Vagina (tissue), 2 donors: ENCODE data around the gene BIRC7. TPM values are rescaled to one million over a fixed set of nuclear protein-coding genes. Genes with fewer than 3 reads are reported as not detected.

Experiments used
- DNase-seq, 2 donors: peaks; one replicate each; pipeline ENCODE4 v3.0.0-alpha.2; 2017; ENCODE audit errors: extremely low spot score in 2 of 2
- H3K27ac ChIP-seq: fragments of 200-600 bp; sonication (generic); one replicate; pipeline ENCODE4 v1.5.1; 2019
- H3K27me3 ChIP-seq: fragments of 200-600 bp; sonication (generic); one replicate; pipeline ENCODE4 v1.5.1; 2019
- H3K36me3 ChIP-seq, 2 donors: fragments of 200-600 bp; sonication (generic); one replicate each; pipeline ENCODE4 v1.5.1; 2017 to 2019
- H3K4me1 ChIP-seq: fragments of 200-600 bp; sonication (generic); one replicate; pipeline ENCODE4 v1.5.1; 2019
- H3K4me3 ChIP-seq, 2 donors: fragments of 200-600 bp; sonication (generic); 1 replicate in 1 of 2; 2 replicates in 1 of 2; pipeline ENCODE4 v1.5.1; 2016 to 2019
- H3K9me3 ChIP-seq: fragments of 200-600 bp; sonication (generic); one replicate; pipeline ENCODE4 v1.5.1; 2019
- POLR2A ChIP-seq, 2 donors: fragments of 450-650 bp; IDR thresholded peaks; one replicate each; pipeline ENCODE4 v1.6.1; 2017; ENCODE audit warnings: antibody characterized with exemption in 2 of 2, mild to moderate bottlenecking in 2 of 2, moderate library complexity in 2 of 2
- POLR2AphosphoS5 ChIP-seq, 2 donors: sonication (generic); formaldehyde crosslinking; IDR thresholded peaks; one replicate each; pipeline ENCODE4 v1.9.0; 2017; ENCODE audit warnings: antibody characterized with exemption in 2 of 2, mild to moderate bottlenecking in 2 of 2, low read depth in 1 of 2; ENCODE audit not compliant: insufficient read depth in 1 of 2
- intact Hi-C: fragments of 100-400 bp; cut with DNase I; formaldehyde crosslinking; loops from one replicate; pipeline ENCODE4 v1.15.1; 2023
- total RNA-seq: library from RNA; depleted of rRNA; stranded (reverse); fragments of >200 nt; gene quantifications from one replicate; pipeline ENCODE4 v1.2.3, GENCODE V29; 2016
- TF ChIP-seq, protein P1 (sequence below), 3 experiments: fragments of 450-650 bp in 2 of 3; fragments of 200-600 bp in 1 of 3; sonication (generic) in 1 of 3; IDR thresholded peaks; one replicate each; pipeline ENCODE4 v1.5.1; 2017 to 2019; ENCODE audit warnings: antibody characterized with exemption in 3 of 3, mild to moderate bottlenecking in 2 of 3, moderate library complexity in 2 of 3

BIRC7 gene
- total RNA-seq, 1 donor from 2014 or later, result 2.7 TPM

DNA sequence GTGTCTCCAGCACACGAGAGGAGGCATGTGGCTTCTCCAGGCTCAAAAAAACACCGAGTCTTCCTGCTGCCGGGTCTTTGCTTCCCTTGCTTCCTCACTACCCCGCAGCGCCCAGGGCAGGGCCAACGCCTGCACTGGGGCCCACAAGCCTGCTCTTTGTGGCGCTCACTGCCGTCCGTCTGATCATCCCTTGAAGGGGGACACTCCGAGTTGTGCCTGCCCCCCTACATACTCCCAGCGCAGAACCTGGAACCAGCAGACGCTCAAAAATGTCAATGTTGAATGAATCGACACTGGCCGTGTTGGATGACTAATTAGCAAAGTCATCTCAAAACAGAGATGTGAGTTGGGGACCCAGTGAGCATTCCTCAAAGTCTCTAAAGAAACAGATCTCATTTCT lies 28.8 kb downstream of the BIRC7 start:
- Histone ChIP-seq H3K27me3 (no peaks in the 10 kb centered on the region), H3K9me3 (no peaks in the 10 kb centered on the region)
- intact Hi-C loops, result no loop called here

DNA sequence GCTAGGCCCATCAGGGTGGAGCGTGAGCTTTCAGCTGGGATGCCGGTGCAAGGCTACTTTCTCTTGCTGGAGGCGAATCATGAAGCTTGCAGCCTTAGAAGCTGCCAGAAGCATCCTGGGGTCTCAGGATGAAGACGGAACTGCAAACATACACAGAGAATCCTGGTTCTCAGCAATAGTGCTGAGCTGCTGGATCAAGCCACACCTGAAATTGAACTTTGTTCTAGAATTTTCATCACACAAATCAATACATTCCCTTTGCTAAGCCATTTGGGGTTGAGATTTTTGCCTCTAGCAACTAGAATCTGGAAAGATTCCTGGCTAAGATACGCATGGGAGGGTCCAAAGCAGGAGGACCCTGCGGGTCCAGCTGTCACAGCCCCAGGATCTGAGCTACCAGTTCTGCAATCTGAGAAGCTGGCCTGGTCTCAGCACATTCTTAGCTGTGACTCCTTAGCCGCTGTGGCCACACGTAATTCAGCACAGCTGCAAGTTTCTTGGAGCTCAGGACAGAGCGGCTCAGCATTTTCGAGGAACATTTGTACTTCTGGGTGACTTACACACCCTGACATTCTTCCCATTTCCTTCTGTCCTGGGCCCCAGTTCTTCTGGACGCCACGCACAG lies 30.3 kb downstream of the BIRC7 start:
- peaks cover 2% of the 10 kb centered on the region for H3K4me1 ChIP-seq
- H3K4me3 ChIP-seq, result no peak overlapping the region
- intact Hi-C loops, result no loop called here
- H3K27me3 ChIP-seq, result no peaks in the 10 kb centered on the region
- no peak overlapping the region for H3K27ac ChIP-seq
- DNase-seq, result no peak
- no peaks in the 10 kb centered on the region for H3K36me3 ChIP-seq
- TF ChIP-seq, protein P1, sequence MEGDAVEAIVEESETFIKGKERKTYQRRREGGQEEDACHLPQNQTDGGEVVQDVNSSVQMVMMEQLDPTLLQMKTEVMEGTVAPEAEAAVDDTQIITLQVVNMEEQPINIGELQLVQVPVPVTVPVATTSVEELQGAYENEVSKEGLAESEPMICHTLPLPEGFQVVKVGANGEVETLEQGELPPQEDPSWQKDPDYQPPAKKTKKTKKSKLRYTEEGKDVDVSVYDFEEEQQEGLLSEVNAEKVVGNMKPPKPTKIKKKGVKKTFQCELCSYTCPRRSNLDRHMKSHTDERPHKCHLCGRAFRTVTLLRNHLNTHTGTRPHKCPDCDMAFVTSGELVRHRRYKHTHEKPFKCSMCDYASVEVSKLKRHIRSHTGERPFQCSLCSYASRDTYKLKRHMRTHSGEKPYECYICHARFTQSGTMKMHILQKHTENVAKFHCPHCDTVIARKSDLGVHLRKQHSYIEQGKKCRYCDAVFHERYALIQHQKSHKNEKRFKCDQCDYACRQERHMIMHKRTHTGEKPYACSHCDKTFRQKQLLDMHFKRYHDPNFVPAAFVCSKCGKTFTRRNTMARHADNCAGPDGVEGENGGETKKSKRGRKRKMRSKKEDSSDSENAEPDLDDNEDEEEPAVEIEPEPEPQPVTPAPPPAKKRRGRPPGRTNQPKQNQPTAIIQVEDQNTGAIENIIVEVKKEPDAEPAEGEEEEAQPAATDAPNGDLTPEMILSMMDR (IDR thresholded peaks at IDR 0.05), result no peak
- TF ChIP-seq POLR2AphosphoS5 (IDR thresholded peaks at IDR 0.05; ENCODE audit: insufficient read depth in 1 of 2, low read depth in 1 of 2) (no peak), POLR2A (IDR thresholded peaks at IDR 0.05) (no peak)
- no peaks in the 10 kb centered on the region for H3K9me3 ChIP-seq

More for the DNA sequence above, 28.8 kb downstream of the BIRC7 start:
- Histone ChIP-seq H3K4me3 (no peak overlapping the region), H3K36me3 (no peaks in the 10 kb centered on the region), H3K27ac (no peak overlapping the region), H3K4me1 (peaks cover 10% of the 10 kb centered on the region)
- no peak for DNase-seq
- TF ChIP-seq, protein P1 (IDR thresholded peaks at IDR 0.05), result no peak
- TF ChIP-seq POLR2A (IDR thresholded peaks at IDR 0.05), result no peak
- TF ChIP-seq POLR2AphosphoS5 (IDR thresholded peaks at IDR 0.05; ENCODE audit: insufficient read depth in 1 of 2, low read depth in 1 of 2), result no peak

DNA sequence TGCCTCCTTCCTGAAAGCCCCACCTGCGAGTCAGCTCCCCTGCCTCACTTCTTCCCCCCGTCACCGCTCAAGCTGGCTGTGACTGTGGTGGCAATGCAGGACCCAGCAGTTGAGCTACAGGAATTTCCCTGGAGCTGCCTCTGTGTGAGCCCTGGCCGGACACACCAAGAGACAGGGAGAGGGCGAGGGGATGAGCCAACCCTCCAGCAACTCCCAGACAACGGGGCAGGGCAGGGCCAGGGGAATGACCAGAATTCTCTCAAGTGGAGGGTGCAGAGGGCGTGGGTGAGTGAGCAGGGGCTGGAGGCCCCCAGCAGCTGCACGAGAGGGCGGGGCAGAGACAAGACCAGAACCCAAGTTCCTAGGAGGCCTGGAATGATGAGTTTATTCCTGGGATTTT lies 32.0 kb downstream of the BIRC7 start:
- H3K36me3 ChIP-seq, result no peaks in the 10 kb centered on the region
- intact Hi-C loops, result no loop called here
- TF ChIP-seq POLR2AphosphoS5 (IDR thresholded peaks at IDR 0.05; ENCODE audit: insufficient read depth in 1 of 2, low read depth in 1 of 2) (no peak), POLR2A (IDR thresholded peaks at IDR 0.05) (no peak)
- TF ChIP-seq, protein P1 (IDR thresholded peaks at IDR 0.05), result no peak
- no peak overlapping the region for H3K27ac ChIP-seq
- no peak overlapping the region for H3K4me3 ChIP-seq
- no peak for DNase-seq
- H3K27me3 ChIP-seq, result no peaks in the 10 kb centered on the region
- peaks cover 7% of the 10 kb centered on the region for H3K4me1 ChIP-seq
- no peaks in the 10 kb centered on the region for H3K9me3 ChIP-seq

DNA sequence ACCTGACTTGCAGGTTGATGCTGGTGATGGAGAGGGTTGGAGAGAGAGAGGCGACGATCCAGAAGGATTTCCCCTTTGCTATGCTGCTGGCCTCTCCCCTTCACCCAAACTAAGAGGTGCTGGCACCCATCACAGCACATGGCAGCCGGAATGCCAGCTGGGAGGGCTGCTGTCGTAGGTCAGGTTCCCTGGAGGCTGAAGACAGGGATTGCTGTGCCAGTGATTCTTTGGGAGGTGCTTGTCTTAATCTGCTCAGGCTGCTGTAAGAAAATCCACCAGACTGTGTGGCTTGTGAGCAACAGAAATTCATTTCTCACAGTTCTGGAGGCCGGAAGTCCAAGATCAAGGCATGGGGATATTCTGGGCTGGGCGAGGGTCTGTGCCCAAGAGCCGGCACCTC lies 32.6 kb downstream of the BIRC7 start:
- Histone ChIP-seq H3K9me3 (no peaks in the 10 kb centered on the region), H3K27me3 (no peaks in the 10 kb centered on the region), H3K4me3 (no peak overlapping the region), H3K36me3 (no peaks in the 10 kb centered on the region), H3K27ac (no peak overlapping the region), H3K4me1 (peaks cover 9% of the 10 kb centered on the region)
- TF ChIP-seq, protein P1 (IDR thresholded peaks at IDR 0.05), result no peak
- no peak for TF ChIP-seq POLR2AphosphoS5 (IDR thresholded peaks at IDR 0.05; ENCODE audit: insufficient read depth in 1 of 2, low read depth in 1 of 2)
- no peak for TF ChIP-seq POLR2A (IDR thresholded peaks at IDR 0.05)
- no peak for DNase-seq
- intact Hi-C loops, result no loop called here

DNA sequence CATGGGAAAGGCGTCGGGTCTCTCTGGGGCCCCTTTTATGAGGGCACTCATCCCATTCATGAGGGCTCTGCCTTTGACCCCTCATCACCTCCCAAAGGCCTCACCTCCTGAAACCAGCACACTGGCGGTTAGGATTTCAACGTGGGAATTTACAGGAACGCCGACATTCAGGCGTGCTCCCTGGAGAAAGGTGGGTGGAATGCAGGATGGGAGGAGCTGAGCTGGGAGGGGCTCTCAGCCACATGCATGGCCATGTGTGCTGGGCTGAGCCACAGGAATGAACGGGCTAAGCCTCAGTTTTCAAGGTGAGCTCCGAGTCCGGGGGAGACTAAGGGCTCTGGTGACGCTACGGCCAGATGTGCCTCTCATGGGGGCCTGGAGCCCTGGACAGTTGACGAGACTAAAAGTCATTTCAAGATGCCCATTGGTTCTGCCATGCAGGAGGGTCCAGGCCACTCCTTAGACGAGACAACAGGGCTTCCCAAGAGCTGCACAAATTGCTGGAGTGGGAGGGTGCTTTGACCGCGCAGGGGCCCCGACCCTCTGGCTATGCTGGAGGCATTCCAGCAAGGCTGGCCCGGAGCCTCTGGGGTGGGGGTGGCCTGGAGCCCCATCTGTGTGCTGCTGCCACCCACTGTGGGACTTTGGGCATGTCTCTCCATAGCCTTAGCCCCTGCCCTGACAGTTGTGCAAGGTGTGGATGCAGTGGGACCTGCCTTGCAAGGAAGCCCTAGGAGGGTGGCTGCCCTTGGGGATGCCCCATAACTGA lies 33.1 kb downstream of the BIRC7 start:
- Histone ChIP-seq H3K27ac (no peak overlapping the region), H3K4me1 (peaks cover 15% of the 10 kb centered on the region), H3K27me3 (no peaks in the 10 kb centered on the region), H3K9me3 (no peaks in the 10 kb centered on the region), H3K36me3 (no peaks in the 10 kb centered on the region), H3K4me3 (no peak overlapping the region)
- no peak for DNase-seq
- intact Hi-C loops, result no loop called here
- TF ChIP-seq POLR2AphosphoS5 (IDR thresholded peaks at IDR 0.05; ENCODE audit: insufficient read depth in 1 of 2, low read depth in 1 of 2) (no peak), POLR2A (IDR thresholded peaks at IDR 0.05) (no peak)
- TF ChIP-seq, protein P1 (IDR thresholded peaks at IDR 0.05), result no peak
